Endometrium (tissue), 2 donors: ENCODE measurements around the gene KCNQ5.
"Not testable (repeated sequence)": the region's sequence is repeated elsewhere in the genome, so short reads cannot be mapped to it uniquely, and the experiment has no call there.

Source experiments
- FAIRE-seq: peaks from 2 replicates; lab custom pipeline; 2012; peaks lifted over from hg19 to GRCh38; lab: Jason Lieb, UNC
- donor health status: control.
- donor health status: control.

The KCNQ5 gene

GRCh38 chr6:72621291-72622093 lies at the start of gene KCNQ5:
Gene KCNQ5 (plus strand): TSS chr6:72622064.
- FAIRE-seq = no peak

GRCh38 chr6:72579865-72580264 lies 42.0 kb upstream of the KCNQ5 start:
- no peak for FAIRE-seq

GRCh38 chr6:72580281-72580940 lies 41.5 kb upstream of the KCNQ5 start:
- FAIRE-seq = no peak

- FAIRE-seq = not testable (repeated sequence)
These were observed 40.9 kb upstream of the KCNQ5 start for GRCh38 chr6:72580950-72581349.

GRCh38 chr6:72588155-72588554 lies 33.7 kb upstream of the KCNQ5 start:
- no peak for FAIRE-seq

GRCh38 chr6:72589096-72589495 lies 32.8 kb upstream of the KCNQ5 start:
- FAIRE-seq = no peak

GRCh38 chr6:72595812-72596211 lies 26.1 kb upstream of the KCNQ5 start:
- no peak for FAIRE-seq

- peak; percentile 75 for FAIRE-seq
These were observed 5.4 kb upstream of the KCNQ5 start for GRCh38 chr6:72616406-72617015.

GRCh38 chr6:72617721-72618120 lies 4.1 kb upstream of the KCNQ5 start:
- FAIRE-seq = no peak

GRCh38 chr6:72619883-72620696 lies 1.8 kb upstream of the KCNQ5 start:
- no peak for FAIRE-seq

- FAIRE-seq = no peak
These were observed 983 bp upstream of the KCNQ5 start for GRCh38 chr6:72620871-72621290.

- no peak for FAIRE-seq
These were observed 453 bp downstream of the KCNQ5 start for GRCh38 chr6:72622094-72622940.

GRCh38 chr6:72623808-72624207 lies 1.9 kb downstream of the KCNQ5 start:
- FAIRE-seq = no peak

- no peak for FAIRE-seq
These were observed 2.8 kb downstream of the KCNQ5 start for GRCh38 chr6:72624557-72625160.

GRCh38 chr6:72626126-72626525 lies 4.3 kb downstream of the KCNQ5 start:
- no peak for FAIRE-seq

GRCh38 chr6:72627539-72627938 lies 5.7 kb downstream of the KCNQ5 start:
- FAIRE-seq = no peak

- FAIRE-seq = no peak
These were observed 9.6 kb downstream of the KCNQ5 start for GRCh38 chr6:72631480-72631879.

GRCh38 chr6:72635636-72636035 lies 13.8 kb downstream of the KCNQ5 start:
- FAIRE-seq = no peak

GRCh38 chr6:72636215-72636614 lies 14.4 kb downstream of the KCNQ5 start:
- FAIRE-seq = no peak

GRCh38 chr6:72636786-72637185 lies 14.9 kb downstream of the KCNQ5 start:
- FAIRE-seq = no peak
